GM21786 (cell line): ENCODE results near the gene THOC5.
"Not testable (repeated sequence)": the region's sequence is repeated elsewhere in the genome, so short reads cannot be mapped to it uniquely, and the experiment has no call there.

Experiments used
- ATAC-seq: cut with Tn5 transposase; IDR thresholded peaks from one replicate; pipeline ENCODE4 v1.9.1; 2021; ENCODE audit not compliant: unreplicated experiment

The THOC5 gene

DNA sequence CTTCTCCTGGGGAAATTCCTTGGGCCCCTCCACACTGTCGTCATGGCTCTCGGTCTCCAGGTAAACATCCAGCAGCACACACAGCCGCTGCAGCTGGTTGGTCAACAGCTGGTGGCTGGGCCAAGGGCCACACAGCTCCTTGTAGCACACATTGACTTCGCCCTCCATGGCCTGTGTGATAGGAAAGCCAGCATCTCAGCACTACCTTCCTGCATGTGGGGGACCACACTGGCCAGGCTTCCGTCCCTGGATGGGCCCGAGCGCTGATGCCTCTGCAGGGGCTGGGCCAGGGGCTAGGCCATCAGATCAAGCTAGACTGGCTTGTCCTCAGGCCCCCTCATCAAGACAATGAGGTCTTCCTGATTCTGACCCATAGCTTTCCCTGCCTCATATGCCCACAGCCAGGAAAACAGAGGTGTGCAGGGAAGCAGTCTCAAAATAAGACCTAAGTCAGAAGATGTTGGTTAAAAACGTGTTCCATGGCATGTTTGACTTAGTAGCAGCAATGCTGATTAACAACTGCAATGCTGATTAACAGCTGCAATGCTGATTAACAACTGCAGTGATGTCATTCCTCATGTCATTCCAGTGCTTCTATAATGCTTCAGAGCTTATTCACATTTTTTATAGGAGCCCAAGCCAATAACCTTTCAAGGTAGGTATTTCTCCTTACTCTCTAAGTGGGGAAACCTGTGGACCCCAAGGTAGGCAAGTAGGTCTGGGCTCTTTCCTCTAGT lies 42.3 kb downstream of the THOC5 start:
- no peak for ATAC-seq

DNA sequence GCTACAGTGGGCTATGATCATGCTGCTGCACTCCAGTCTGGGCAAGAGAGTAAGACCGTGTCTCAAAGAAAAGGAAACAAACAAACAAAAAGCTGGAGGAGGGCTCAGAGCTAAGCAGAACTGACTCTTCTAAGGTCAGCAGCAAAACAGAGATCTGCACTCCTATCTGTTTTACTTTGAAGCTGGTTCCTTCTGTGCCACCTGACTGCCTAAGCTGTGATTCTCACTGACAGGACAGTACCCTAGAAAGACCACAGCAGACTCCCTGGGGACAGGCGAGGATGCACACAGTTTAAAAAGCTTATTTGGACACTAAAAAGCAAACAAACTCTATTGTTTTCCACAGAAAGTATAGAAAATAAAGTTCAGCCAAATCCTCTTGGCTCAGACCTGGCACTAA lies 43.0 kb downstream of the THOC5 start:
- ATAC-seq = no peak

DNA sequence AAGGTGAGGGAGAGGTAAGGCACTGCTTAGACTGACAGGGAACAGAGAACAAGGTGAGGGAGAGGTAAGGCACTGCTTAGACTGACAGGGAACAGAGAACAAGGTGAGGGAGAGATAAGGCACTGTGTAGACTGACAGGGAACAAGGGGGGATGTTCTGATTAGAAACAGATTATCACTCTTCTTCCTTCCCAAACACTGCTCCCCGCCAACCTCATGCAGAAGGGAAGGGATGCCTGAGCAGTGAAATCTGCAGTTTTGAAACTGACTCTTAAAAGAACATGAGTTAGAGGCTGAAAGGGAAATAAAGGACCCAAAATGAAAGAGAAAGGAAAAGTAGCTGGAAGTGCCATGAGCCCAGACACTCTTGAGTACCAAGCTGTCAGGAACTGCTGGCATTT lies 43.7 kb downstream of the THOC5 start:
- no peak for ATAC-seq

DNA sequence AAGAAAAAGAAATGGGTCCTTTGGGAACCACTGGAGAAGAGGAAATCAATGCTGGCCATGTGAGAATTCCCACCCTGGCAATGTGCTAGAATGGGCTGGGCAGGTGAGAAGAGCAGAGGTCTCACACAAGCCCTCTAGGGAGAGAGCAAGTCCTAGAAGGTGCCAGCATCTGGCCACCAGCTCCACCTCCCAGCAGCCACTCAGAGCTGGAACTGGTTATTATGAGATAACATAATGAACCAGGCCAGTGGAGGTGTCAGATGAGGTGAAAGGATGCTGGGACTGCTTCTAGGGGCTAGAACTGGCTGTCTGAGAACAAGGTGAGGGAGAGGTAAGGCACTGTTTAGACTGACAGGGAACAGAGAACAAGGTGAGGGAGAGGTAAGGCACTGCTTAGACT lies 44.3 kb downstream of the THOC5 start:
- no peak for ATAC-seq

DNA sequence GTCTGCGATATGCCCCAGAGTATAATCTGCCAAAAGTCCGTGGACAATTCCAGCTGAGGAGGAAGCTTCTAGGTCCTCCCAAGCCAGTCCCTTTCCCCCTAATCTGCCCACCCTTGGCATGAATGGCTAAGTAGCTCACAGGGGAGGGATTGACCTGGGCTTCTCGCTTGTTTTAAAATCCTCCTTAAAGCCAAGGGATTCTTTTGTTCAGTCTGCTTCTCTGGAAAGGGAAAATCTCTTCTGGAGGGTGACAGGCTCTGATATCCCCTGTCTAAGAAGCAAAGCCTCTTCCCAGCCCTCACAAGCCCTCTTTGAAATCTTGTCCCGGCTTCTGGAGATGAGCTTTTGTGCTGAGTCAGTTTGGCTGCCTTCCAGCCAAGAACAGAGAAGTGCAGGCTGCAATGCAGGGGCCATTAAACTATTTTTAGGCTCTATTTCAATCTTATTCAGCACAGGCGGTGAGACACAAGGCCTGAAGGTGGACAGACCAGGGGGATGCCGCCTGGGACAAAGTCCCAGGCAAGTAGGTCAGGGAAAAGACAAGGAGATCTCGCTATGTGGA lies 49.7 kb downstream of the THOC5 start:
- no peak for ATAC-seq

DNA sequence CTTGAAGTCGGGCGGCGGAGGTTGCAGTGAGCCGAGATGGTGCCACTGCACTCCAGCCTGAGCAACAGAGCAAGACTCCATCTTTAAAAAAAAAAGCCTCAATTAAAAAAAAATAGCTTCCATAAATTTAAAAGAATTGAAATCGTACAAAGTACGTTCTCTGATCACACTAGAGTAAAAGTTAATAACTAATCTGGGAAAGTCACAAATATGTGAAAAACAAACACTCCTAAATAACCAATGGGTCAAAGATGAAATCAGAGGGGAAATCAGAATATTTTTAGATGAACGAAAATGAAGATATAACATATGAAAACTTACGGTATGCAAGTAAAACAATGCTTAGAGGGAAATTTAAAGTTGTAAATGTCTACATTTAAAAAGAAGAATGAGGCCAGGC lies 53.7 kb downstream of the THOC5 start:
- ATAC-seq = no peak

DNA sequence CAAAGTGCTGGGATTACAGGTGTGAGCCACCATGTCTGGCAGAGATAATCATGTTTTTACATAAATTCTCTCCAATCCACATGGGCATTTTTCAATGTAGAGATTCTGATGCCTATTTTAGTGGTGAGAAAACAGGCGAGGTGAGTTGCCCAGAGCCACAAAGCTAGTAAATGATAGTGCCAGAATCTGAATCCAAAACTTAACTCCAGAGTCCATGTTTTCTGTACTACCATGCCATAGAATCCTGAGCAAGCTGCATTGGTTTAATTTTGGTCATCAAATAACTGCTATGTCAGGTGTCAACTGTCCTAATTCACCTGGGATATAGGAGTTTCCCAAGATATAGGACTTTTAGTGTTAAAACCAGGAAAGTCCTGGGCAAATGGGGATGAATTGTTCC lies 59.9 kb downstream of the THOC5 start:
- ATAC-seq = no peak

DNA sequence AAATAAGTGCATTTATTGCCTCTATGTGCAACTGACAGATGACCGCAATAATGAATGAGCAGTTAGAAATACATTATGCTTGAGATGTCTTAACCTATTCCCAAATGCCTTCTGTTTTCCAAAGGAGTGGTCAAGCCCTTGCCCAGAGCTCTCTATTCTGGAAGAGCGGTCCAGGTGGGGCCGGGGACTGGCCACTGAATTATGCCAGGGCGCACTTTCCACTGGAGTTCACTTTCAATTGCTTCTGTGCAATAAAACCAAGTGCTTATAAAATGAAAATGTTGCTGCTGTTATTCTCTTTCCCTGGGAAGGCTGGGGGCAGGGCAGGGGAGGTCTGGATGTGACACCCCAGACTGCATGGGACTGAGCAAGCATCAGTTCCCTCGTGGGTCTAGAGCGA lies 62.5 kb downstream of the THOC5 start:
- no peak for ATAC-seq

DNA sequence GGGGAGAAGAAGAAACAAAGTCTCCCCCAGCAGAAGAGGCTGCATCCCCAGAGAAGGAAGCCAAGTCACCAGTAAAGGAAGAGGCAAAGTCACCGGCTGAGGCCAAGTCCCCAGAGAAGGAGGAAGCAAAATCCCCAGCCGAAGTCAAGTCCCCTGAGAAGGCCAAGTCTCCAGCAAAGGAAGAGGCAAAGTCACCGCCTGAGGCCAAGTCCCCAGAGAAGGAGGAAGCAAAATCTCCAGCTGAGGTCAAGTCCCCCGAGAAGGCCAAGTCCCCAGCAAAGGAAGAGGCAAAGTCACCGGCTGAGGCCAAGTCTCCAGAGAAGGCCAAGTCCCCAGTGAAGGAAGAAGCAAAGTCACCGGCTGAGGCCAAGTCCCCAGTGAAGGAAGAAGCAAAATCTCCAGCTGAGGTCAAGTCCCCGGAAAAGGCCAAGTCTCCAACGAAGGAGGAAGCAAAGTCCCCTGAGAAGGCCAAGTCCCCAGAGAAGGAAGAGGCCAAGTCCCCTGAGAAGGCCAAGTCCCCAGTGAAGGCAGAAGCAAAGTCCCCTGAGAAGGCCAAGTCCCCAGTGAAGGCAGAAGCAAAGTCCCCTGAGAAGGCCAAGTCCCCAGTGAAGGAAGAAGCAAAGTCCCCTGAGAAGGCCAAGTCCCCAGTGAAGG lies 64.3 kb downstream of the THOC5 start:
- not testable (repeated sequence) for ATAC-seq

DNA sequence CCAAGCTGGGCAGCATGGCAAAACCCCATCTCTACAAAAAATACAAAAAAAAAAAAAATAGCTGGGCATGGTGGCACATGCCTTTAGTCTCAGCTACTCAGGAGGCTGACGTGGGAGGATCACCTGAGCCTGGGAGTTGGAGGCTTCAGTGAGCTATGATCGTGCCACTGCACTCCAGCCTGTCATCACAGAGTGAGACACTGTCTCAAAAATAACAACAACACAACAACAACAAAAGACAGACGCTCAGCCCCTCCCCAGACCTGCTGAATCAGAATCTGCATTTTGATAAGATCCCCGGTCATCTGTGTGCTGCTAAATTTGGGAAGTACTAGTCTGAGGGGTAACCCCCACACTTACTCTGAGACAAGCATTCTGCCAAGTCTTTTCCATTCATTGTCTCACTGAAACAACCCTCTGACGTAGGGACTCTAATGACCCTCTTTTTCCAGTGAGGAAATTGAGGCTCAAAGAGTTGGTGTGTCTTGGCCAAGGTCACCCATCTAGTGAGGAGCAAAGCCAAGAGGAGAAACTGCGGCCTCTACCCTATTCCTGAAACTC lies 66.1 kb downstream of the THOC5 start:
- ATAC-seq = no peak

DNA sequence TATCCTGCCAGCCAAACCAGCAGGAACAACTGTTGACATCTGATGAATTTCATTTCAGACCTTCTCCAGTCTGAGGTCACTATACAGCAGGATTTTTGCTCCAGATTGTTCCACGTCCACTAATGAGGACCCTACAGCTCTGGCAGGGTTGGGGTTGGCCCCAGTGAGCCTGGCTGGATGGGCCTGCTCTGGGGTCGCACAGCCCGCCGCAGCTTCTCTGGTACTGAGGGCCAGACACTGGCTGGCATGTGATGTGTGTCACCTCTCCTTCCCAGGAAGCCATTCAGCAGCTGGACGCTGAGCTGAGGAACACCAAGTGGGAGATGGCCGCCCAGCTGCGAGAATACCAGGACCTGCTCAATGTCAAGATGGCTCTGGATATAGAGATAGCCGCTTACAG lies 68.1 kb downstream of the THOC5 start:
- no peak for ATAC-seq

DNA sequence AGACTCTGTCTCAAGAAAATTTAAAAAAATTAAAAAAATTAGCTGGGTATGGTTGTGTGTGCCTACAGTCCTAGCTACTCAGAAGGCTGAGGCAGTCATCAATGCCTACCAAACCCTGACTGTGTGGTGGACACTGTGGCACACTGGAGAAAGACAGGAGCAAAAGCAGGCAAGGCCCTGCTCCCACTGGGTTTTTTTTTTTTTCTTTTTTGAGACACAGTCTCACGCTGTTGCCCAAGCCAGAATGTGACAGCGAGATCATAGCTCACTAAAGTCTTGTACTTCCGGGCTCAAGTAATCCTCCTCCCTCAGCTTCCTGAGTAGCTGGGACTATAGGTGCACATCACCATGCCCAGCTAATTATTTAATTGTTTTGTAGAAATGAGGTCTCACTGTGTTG lies 68.9 kb downstream of the THOC5 start:
- no peak for ATAC-seq

DNA sequence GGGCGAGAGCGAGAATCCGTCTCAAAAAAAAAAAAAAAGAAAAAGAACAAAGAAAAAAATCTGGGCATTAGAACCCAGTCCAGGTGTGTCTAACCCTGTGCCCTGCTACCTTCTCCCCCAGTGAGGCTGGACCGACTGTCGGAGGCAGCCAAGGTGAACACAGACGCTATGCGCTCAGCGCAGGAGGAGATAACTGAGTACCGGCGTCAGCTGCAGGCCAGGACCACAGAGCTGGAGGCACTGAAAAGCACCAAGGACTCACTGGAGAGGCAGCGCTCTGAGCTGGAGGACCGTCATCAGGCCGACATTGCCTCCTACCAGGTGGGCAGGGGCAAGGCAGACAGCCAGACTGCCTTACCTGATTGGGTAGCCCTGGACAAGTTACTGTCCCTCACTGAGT lies 70.3 kb downstream of the THOC5 start:
- ATAC-seq = no peak

DNA sequence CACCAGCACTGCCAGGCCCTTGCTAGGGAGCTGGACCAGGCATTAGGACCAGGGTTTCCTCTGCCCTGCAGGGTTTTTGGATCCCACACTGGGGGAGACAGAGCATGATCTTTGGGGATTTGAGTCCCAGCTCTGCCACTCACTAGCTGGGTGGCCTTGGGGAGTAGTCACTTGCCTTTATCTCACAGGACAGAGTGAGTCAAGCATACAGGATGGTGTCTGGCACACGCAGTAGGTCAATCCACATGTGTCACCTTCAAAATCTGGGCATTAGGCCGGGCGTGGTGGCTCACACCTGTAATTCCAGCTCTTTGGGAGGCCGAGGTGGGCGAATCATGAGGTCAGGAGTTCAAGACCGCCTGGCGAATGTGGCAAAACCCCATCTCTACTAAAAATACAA lies 70.8 kb downstream of the THOC5 start:
- ATAC-seq = no peak

DNA sequence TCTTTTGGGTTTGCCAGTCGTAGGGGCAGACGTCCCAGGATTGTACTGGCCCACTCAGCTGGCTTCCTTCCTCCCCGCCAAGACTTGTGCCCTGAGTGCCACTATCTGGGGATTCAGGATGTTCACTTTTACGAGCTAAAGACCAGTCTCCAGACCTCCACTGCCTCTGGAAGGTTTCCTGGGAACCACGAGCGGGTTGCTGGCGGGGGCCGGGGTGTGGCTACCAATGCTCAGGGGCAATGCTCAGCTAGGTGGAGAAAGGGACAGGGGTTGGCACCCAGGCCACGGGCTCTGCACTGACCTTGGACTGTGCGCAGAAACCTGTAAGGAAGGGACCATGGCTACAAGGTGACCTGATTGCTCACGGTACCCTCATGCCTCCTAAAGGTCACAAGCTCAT lies 71.3 kb downstream of the THOC5 start:
- no peak for ATAC-seq

DNA sequence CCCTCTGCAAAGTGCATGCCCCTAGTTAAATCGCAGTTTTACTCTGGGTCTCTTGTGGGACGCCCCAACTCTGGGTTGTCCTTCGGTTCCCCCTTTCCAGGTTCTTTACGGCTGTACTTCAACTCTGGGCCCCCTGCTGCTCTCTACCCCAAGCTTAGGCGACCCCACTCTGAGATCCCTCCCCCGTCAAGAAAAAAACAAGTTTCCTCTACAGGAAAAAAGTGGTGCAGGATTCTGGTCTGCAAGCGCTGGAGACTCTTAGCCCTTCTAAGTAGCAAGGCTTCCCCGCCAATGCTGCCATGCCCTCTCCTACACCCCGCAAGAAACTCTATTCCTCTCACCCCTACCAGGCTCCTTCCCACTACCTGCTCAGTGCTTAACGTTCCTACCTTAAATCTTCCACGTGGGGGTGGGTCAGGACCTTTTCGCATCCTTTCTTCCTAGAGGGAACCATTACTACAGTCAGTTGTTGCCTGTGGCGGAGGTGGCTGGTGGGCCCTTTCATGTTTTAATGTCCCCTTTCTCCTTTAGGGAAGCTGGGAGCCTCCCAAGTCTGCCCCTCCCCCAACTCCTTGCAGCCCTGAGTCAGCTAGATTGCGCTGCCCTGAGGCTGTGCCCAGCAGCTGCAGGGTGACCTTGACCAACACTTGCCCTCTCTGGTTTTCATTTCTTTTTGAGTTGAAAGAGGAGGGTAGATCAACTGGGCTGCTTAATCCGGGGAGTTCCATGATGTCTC lies 72.1 kb downstream of the THOC5 start:
- ATAC-seq = no peak

DNA sequence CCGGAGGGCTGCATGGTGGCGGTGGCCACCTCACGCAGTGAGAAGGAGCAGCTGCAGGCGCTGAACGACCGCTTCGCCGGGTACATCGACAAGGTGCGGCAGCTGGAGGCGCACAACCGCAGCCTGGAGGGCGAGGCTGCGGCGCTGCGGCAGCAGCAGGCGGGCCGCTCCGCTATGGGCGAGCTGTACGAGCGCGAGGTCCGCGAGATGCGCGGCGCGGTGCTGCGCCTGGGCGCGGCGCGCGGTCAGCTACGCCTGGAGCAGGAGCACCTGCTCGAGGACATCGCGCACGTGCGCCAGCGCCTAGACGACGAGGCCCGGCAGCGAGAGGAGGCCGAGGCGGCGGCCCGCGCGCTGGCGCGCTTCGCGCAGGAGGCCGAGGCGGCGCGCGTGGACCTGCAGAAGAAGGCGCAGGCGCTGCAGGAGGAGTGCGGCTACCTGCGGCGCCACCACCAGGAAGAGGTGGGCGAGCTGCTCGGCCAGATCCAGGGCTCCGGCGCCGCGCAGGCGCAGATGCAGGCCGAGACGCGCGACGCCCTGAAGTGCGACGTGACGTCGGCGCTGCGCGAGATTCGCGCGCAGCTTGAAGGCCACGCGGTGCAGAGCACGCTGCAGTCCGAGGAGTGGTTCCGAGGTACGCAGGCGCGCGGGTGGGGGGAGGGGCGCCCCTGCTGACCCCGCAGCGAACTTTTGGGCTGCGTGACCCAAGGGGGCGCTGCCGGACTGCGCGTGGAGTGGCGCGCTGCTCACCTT lies 72.9 kb downstream of the THOC5 start:
- no peak for ATAC-seq

DNA sequence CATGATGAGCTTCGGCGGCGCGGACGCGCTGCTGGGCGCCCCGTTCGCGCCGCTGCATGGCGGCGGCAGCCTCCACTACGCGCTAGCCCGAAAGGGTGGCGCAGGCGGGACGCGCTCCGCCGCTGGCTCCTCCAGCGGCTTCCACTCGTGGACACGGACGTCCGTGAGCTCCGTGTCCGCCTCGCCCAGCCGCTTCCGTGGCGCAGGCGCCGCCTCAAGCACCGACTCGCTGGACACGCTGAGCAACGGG lies 73.4 kb downstream of the THOC5 start:
- no peak for ATAC-seq

DNA sequence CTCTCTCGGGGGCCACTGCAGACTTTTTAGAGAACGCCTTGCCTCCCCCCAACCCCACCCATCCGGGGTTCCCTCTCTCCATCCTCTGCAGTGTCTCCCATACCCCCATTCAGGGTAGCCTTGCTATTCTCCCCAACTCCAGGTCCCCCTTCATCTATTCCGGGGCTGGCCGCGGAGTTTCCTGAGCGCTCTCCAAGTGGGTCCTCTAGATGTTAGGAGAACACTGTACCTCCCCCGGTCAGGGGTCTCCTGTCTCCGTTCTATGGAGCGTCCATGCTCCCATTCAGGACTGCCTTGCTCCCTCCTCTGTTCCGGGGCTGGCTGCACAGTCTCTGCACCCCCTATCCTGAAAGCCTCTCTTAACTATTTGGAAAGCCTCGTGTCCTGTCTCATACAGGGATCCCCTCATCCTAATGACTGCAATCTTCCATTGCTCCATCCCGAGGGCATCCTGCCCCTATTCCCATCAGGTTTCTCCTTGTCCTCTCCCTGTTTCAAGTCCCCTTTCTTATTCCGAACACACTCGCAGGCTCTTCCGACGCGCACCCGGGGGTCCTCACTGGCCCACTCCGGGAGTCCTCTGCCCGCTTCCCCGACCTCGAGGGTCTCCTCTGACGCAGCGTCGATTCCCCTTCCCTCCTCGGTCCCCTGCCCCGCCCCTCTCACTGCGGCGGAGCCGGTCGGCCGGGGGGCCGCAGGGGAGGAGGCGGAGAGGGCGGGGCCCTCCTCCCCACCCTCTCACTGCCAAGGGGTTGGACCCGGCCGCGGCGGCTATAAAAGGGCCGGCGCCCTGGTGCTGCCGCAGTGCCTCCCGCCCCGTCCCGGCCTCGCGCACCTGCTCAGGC lies 73.9 kb downstream of the THOC5 start, which contains the start of gene NEFH:
Gene NEFH, plus strand, starts transcription at position 802 of the 845 bp plus-strand sequence. CDS start 45 bp downstream, outside the sequence.
- ATAC-seq = no peak
